Psoas muscle (tissue), 8 donors: ENCODE data around the gene NBEA. TPM values are rescaled to one million over a fixed set of nuclear protein-coding genes. Genes with fewer than 3 reads are reported as not detected.

Experiments
- ATAC-seq, 4 donors: fragments of 200-7000 bp; cut with Tn5 transposase; one replicate each; pipeline ENCODE4 v1.9.1; 2020; ENCODE audit warnings: moderate library complexity in 3 of 4, mild to moderate bottlenecking in 2 of 4
- DNase-seq, 2 donors: peaks; one replicate each; pipeline ENCODE4 v3.0.0-alpha.2; 2020
- H3K27ac ChIP-seq: fragments of 200-600 bp; one replicate; pipeline ENCODE4 v1.8.0; 2022
- H3K27me3 ChIP-seq, 3 donors: fragments of 200-600 bp in 1 of 3; one replicate each; pipeline versions ENCODE4 v1.6.1 to v1.8.0; 2013 to 2022; ENCODE audit warnings: low read length in 2 of 3, mild to moderate bottlenecking in 2 of 3, moderate library complexity in 1 of 3; ENCODE audit not compliant: insufficient read depth in 3 of 3
- H3K36me3 ChIP-seq, 2 donors: fragments of 200-600 bp in 1 of 2; one replicate each; pipeline versions ENCODE4 v1.6.1 to v1.8.0; 2013 to 2022; ENCODE audit warnings: low read depth in 1 of 2, mild to moderate bottlenecking in 1 of 2, moderate library complexity in 1 of 2; ENCODE audit not compliant: insufficient read depth in 1 of 2
- H3K4me1 ChIP-seq: fragments of 200-600 bp; one replicate; pipeline ENCODE4 v1.8.0; 2022
- H3K4me3 ChIP-seq: fragments of 200-600 bp; one replicate; pipeline ENCODE4 v1.8.0; 2022; ENCODE audit warnings: mild to moderate bottlenecking
- H3K9me3 ChIP-seq: fragments of 200-600 bp; one replicate; pipeline ENCODE4 v1.8.0; 2022
- CTCF ChIP-seq: fragments of 200-600 bp; IDR thresholded peaks from one replicate; pipeline ENCODE4 v1.8.0; 2022; ENCODE audit warnings: antibody characterized with exemption
- WGBS, 3 donors: extraction: QIAGEN DNeasy Blood & Tissue Kit; methylation state at CpG; one replicate each; pipeline versions ENCODE4 v1.1.6 to v1.1.7; 2013; 5-methylcytosine and 5-hydroxymethylcytosine counted together
- intact Hi-C, 2 donors: fragments of 100-400 bp; cut with DNase I; formaldehyde crosslinking; loops; one replicate each; pipeline versions ENCODE4 v1.11.0 to v1.14.2; 2022
- polyA plus RNA-seq, 3 donors: library from polyadenylated mRNA; stranded (reverse); fragments of 200-250 nt; gene quantifications; one replicate each; pipeline ENCODE4 v1.2.3, GENCODE V29; 2013
- total RNA-seq, 4 donors: library from RNA; stranded (reverse); fragmentation: NEBNext Ultra II Directional in 2 of 4; extraction: Animal tissue kit (Norgen Biotek cat#: 25700) in 2 of 4; gene quantifications; one replicate each; pipeline versions ENCODE4 v1.2.1 to v1.2.4, GENCODE V29; 2021 to 2023
- donor health status: healthy with polysubstance abuse.
- donor health status: DM: no; HTN: no; CAD: no; lungs with moderate emphysema.
- donor health status: Bipolar disorder and iron deficiency.
- donor health status: healthy.
- donor health status: DM: yes; HTN: yes; CAD: no.
- donor health status: DM: no; HTN: no; CAD: no.
- donor health status: DM: no; HTN: no; CAD: no.
- donor health status: DM: yes; HTN: yes; CAD: no.

The NBEA gene
- total and polyA plus RNA-seq, 7 donors: 0.99 to 5.3 (median 1.5) TPM

- H3K4me1 ChIP-seq: no peaks in the 10 kb centered on the region
- TF ChIP-seq CTCF: no peak
- no peak overlapping the region for H3K4me3 ChIP-seq
- no peaks in the 10 kb centered on the region for H3K9me3 ChIP-seq
- no peaks in the 10 kb centered on the region for H3K36me3 ChIP-seq
- DNase-seq: no peak
- ATAC-seq: no peak
- no peaks in the 10 kb centered on the region for H3K27me3 ChIP-seq
- no peak overlapping the region for H3K27ac ChIP-seq
- WGBS, 3 donors: 77 to 90% (median 87%) methylated on average over 1 of the region's 1 CpG
- intact Hi-C loops: no loop called here
Observed at GRCh38 chr13:35534343-35534742, 592.3 kb downstream of the NBEA start.

- ATAC-seq (no peak), DNase-seq (no peak)
- no peaks in the 10 kb centered on the region for H3K36me3 ChIP-seq
- intact Hi-C loops: no loop called here
- no peaks in the 10 kb centered on the region for H3K27me3 ChIP-seq
- no peak overlapping the region for H3K27ac ChIP-seq
- 43 to 75% (median 56%) methylated on average over 1 of the region's 1 CpG for WGBS, 3 donors
- H3K9me3 ChIP-seq: no peaks in the 10 kb centered on the region
- H3K4me3 ChIP-seq: no peak overlapping the region
- TF ChIP-seq CTCF: no peak
- no peaks in the 10 kb centered on the region for H3K4me1 ChIP-seq
Observed at GRCh38 chr13:35548790-35549189, 606.7 kb downstream of the NBEA start.

GRCh38 chr13:35549481-35549880 is 607.4 kb downstream of the NBEA start:
- no peaks in the 10 kb centered on the region for H3K4me1 ChIP-seq
- intact Hi-C loops: no loop called here
- DNase-seq (no peak), ATAC-seq (peak; percentile 62 to 86 (median 76))
- no peaks in the 10 kb centered on the region for H3K9me3 ChIP-seq
- no peak for TF ChIP-seq CTCF
- H3K27ac ChIP-seq: no peak overlapping the region
- no peaks in the 10 kb centered on the region for H3K27me3 ChIP-seq
- H3K4me3 ChIP-seq: no peak overlapping the region
- H3K36me3 ChIP-seq: no peaks in the 10 kb centered on the region

- 78 to 83% (median 79%) methylated on average over 3 of the region's 3 CpGs for WGBS, 3 donors
- H3K4me1 ChIP-seq: no peaks in the 10 kb centered on the region
- intact Hi-C loops: no loop called here
- no peak overlapping the region for H3K27ac ChIP-seq
- no peak for ATAC-seq
- no peaks in the 10 kb centered on the region for H3K27me3 ChIP-seq
- no peak for TF ChIP-seq CTCF
- peaks cover 0 to 5% of the 10 kb centered on the region in 2 donors for H3K36me3 ChIP-seq
- DNase-seq: no peak
- H3K9me3 ChIP-seq: no peaks in the 10 kb centered on the region
- no peak overlapping the region for H3K4me3 ChIP-seq
Observed at GRCh38 chr13:35552172-35552844, 610.2 kb downstream of the NBEA start.
